HG03460 (cell line): Measurements from ENCODE around the gene KLK11.

Source experiments
- ATAC-seq: cut with Tn5 transposase; IDR thresholded peaks from one replicate; pipeline ENCODE4 v1.9.1; 2021; ENCODE audit not compliant: unreplicated experiment

The KLK11 gene

DNA sequence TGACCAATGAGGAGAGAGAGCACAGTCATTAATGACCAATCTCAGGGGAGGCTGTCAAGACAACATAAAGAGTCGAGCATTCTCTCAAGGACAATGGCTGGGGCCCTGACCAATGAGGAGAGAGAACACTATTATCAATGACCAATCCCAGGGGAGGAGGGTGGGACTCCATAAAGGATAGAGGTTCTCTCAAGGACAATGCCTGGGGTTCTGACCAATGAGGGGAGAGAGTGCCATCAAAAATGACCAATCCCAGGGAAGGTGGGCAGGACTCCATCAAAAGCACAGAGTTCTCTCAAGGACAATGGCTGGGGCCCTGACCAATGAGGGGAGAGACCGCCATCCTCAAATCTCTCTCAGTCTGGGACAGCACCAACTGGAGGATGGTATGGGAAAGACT, 3.3 kb upstream of the KLK11 start:
- ATAC-seq = no peak

DNA sequence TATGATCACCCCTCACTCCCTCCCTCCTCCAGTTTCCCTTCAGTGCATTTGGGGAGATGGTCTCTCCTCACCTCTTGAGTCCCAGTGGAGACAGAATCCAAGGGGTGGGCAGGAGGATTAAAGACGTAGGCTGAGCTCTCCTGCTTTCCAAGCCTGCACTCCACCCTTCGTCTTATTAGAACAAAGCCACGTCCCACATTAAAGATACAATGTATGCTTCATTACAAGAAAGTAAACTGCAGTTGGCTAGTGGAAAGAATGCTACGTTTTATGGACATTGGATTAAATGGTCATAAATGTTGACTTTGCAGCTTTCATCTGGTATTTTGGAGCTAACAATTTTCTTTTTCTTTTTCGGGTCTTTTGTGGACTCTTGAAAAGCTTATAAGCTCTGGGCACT, 1.5 kb upstream of the KLK11 start:
- ATAC-seq = no peak

DNA sequence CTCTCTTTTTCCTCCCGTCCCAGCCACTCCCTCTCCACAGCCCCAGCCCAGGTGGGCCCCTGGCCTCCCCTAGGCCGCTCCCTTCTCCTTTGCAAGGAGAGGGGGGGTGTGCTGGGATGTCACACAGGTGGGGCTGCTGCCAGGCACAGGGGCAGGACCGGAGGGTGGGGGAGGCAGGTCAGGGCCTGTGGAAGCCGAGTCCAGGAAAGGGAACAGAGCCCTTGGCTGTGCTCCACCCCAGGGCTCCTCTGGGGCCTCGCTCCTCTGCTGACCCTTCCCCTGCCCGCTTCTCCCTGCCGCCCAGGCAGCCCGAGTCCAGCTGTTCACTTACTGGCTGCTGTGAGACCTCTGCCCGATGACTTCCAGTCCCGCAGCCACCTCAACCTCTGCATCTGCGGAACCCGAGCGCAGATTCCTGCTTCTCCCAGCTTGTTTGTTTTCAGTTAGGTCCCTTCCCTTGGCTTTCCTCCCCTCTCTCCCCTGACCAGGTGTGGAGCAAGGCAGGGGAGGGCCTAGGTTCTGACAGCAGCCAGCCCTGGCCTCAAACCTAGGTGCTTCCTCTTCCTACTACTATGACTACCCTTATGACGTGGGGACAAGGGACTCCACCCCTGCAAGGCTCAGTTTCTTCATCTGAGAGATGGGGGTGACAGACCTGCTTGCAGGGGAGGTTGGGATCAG, 850 bp upstream of the KLK11 start:
- ATAC-seq = no peak

DNA sequence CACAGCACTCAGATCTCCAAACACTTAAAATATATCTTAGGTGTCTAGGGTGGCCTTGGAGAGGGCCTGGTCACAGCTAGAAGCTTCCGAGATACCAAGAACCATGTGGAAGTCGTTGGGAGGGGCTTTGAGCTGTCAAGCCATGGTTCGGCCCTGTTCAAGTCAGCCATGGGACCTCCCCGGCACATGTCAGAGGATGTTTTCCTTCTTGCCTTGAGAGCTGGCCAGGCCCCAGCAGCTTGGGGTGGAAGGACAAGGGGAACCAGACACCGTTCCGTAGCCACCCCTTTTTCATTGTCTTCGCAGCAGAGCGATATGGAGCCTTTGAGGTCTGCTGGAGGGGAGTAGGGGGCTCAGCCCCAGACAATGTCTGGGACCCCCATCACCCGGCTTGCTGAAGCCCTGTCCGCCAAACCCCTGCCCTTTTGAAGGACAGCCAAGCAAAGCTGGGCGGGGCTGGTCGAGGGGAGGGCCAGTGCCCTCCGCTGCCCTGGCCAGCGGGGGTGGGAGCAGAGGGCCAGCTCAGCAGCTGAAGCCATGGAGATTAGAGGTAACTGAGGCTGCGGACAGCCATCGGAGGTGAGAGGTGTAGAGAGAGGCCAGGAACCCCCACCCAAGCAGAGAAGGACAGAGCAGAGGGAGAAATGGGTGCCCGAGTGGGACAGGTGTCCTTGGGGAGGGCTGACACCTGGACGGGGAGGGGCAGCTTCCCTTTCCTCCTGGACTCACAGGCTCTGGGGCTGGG, 435 bp downstream of the KLK11 start:
- ATAC-seq = no peak

DNA sequence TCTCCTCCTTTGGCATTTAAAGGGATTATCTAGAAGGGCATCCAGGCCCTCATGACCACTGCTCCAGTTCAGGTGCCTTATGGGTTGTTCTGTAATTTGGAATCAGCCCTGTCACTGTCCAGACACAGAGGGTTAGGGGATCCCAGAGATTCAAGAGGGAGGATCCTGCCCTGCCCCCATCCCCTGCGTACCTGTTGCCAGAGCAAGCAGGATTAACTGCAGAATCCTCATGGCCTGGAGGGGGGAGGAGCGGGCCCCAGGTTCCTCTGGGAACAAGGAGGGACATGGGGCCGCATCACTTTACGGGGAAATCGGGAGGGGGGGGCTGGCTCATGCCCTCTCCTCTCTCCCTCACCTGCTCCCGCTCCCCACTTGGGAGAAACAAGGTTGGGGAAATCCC, 1.0 kb downstream of the KLK11 start:
- ATAC-seq = no peak

DNA sequence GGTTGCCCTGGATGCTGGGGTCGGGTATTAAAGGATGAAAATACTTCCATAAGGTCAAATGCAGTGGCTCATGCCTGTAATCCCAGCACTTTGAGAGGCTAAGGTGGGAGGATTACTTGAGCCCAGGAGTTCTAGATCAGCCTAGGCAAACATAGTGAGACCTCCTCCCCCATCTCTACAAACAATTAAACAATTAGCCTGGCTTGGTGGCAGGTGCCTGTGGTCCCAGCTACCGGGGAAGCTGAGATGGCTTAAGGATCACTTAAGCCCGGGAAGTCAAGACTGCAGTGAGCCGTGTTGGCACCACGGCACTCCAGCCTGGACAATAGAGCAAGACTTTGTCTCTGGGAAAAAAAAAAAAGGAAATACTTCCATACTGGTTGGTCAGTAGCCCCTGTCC, 1.5 kb downstream of the KLK11 start:
- ATAC-seq = no peak

DNA sequence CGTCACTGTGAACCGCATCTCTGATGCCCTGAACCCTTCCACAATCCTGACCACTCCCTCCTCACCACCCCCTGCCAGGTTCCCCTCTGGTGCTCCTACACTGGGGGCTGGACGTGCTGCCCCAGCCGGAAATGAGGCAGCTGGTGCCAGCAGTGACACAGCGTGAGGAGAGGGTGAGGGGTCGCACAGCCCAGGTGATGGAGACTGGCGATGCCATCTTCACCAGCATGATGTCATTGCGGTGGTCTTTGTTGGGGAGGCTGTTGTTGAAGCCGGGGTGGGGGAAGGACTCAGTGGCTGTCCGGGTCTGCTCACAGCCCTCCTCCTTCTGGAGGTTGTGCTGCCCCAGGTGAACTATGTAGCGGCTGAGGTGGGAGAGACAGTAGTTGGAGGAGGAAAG, 2.5 kb downstream of the KLK11 start:
- no peak for ATAC-seq

DNA sequence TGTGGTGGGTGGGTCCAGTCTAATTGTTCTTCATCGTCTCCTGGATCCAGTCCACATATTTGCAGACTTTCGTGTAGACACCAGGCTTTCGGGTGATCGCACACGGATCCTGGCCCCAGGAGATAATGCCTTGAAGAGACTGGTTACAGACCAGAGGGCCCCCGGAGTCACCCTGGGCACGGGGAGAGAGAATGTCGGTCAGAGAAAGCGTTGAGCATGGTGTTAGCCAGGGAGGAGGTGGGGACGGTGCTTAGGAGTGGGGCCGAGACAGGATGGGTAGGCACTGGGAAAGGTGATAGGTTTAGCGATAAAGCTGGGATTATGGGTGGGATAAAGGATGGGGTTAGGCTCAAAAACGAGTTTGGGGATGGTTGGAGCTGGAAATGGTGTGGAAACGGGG, 3.9 kb downstream of the KLK11 start:
- no peak for ATAC-seq

DNA sequence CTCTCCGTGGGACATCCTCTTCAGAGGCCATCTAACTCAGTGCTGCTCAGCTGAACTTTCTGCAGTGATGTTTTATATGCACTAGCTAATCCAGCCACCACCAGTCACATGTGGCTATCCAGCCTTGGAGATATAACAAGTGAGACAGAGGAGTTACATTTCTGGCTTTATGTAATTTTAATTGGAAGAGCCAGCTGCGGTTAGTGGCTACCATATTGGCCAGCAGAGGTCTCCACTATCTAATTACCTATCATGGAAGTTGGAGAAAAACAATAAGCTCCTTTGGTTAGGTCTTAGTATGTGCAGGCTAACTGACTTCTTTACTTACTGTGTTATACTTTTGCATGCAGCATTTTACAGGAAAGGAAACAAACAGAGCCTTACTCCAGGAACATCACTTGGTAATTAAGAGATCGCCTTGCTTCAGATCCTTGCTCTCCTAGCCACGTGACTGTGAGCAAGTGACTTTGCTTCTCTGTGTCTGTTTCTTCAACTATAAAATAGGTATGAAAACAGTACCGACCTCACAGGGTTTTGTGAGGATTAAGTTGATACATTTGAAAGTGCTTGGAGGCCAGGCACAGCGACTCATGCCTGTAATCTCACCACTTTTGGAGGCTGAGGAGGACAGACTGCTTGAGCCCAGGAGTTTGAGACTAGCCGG, 5.3 kb downstream of the KLK11 start:
- ATAC-seq = no peak

DNA sequence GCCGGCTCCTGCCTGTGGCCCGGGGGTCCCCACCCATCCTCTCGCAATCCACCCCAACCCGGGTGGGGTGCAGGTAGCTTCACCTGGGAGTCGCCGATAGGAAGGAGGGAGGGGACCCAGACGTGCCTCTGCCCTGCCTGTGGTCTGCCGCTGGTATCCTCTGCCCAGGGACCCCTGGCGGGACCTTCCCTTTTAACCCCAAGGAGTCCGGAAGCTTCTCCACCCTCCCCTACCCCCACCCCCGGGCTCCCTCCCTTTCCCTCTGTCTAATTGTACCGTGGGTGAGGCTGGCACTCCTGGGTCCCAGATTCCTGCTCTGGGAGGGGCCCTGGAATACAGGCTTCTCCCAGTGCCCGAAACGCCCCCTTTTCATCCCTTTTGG, 6.9 kb downstream of the KLK11 start, which contains the start of gene KLK10:
TSS of gene KLK10 (minus strand) at position 166 of the 382 bp plus-strand sequence. CDS start 579 bp downstream, outside the sequence.
- no peak for ATAC-seq

DNA sequence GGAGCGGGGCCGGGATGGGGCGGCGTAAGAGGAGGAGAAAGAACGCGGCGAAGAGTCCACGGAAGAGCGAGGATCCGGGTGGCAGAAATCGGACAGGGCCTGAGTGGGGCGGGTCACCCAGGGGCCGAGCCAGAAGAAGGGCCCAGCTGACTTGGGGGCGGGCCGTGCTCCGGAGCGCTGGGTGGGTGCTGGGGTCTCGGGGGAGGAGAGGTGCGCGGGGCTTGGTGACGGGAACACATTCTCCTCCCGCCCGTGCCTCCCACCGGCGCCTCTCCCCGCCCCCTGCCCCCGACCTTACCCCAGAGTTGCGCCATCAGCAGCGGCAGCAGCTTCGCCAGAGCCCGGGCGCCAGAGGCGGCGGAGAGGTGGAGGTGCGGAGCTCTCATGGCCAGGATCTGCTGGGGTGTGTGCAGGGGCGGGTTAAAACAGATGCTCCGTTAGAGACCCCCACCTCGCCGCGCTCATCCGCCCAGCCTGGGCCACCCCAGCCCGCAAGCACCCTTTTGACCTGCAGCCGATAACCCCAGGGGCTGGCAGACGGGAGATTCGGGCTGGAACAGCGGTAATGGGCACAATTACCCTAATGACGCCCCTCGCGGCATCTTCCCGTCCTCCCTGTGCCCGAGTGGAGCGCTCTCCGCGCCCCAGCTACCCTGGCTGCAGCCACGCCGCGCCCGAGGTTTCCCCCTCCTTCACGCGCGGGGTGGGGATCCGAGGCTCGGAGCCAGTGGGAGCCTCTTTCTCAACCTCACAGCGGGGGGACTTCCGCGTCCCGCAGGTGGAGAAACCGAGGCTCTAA, 7.5 kb downstream of the KLK11 start:
- no peak for ATAC-seq

DNA sequence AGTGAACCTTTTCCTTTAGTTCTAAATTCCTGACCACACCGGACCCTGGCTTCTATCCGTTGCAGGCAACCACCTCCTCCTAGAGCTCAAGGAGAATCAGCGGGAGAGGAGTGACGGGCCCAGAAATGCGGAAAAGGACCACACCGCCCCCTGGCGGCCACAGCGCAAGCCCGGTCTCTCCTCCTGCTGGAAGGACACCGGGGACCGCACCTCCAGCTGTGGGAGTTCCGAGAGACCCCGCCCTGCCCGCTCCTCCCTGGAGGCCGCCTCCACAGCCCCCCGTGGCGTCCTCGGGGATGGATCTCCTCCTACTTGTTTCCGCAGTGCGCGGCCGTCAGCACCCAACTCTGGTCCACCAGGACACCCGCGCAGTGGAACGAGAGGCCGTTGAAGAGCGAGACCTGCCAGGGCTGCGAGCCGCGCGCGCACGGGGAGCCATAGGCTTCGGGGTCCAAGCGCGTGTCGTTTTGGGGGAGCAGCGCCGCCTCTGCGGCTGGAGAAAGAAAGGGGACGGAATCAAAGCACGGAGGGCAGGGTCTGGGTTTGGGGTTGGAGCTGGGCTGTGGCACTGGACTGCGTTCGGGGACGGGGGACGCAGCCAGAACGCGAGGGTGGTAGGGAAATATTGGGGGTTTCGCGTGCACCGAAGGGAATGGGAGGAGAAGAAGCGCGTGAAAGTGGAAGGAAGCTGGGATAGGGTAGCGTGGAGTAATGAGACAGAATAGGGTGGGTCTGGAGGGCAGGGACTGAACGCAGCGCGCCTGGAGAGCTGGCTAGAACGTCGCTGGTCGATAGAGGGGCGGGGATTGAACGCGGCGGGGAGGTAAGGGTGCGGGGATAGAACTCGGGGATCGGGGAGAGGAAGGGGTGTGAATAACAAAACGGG, 9.4 kb downstream of the KLK11 start:
- no peak for ATAC-seq

DNA sequence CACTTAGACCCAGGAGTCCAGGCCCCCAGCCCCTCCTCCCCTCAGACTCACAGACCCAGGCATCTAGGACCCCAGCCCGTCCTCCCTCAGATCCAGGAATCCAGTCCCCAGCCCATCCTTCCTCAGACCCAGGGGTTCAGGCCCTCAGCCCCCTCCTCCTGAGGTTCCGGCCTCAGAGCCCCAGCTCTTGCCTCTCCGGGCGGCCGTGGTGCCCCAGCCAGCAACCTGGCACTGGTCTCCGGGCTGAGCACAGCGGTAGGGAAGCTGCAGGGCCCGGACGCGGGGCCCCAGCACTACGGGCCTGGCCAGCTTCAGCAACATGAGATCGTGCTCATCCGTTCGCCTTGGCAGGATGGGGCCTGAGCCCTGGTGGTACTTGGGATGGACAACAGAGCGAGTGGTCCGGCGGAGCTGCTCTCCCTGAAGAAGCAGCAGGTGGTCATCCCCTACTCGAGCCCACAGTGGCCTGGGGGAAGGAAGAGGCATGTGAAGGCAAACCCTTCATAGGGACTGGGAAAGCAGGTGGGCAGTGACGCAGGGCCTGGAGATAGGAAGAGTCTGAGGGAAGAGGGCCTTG, 10.6 kb downstream of the KLK11 start:
- no peak for ATAC-seq

DNA sequence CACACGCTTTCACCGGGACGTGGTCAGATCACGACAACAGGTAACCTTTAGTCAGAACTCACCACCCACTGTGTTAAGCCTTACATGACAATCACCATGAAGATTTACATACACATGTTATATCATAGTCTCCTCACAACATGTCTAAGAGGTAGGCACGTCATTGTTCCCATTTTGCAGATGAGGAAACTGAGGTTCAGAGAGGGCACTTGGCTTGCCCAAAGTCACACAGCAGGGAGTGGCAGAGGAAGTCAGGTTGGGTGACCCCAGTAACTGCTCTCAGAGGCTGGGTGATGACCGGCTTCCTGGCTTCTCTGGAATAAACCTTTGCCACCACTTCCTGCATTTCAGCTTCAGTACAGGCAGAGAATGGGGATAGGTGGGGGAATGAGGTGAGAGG, 12.2 kb downstream of the KLK11 start:
- no peak for ATAC-seq

DNA sequence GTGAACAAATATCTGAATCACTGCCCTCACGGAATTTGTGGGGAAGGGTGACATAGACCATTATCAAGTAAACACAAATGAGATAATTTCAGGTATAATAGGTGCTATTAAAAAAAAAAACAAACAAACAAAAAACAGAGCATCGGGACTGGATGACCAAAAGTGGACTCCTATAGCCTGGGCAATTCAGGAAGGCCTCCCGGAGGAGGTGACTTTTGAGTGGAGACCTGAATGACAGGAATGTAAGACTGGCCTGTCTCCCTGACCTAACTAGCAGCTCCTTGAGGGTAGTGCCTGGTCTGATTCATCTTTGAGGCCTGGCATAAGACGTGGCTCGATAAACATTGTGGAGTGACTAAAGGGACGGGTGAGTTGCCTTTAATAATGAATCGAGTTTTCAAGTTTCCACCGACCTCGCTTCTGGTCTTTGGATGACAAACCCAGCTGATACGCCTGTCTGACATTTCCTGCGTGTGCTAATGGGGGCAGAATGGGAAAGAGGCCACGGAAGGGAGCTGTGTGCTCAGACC, 13.7 kb downstream of the KLK11 start:
- ATAC-seq = no peak

DNA sequence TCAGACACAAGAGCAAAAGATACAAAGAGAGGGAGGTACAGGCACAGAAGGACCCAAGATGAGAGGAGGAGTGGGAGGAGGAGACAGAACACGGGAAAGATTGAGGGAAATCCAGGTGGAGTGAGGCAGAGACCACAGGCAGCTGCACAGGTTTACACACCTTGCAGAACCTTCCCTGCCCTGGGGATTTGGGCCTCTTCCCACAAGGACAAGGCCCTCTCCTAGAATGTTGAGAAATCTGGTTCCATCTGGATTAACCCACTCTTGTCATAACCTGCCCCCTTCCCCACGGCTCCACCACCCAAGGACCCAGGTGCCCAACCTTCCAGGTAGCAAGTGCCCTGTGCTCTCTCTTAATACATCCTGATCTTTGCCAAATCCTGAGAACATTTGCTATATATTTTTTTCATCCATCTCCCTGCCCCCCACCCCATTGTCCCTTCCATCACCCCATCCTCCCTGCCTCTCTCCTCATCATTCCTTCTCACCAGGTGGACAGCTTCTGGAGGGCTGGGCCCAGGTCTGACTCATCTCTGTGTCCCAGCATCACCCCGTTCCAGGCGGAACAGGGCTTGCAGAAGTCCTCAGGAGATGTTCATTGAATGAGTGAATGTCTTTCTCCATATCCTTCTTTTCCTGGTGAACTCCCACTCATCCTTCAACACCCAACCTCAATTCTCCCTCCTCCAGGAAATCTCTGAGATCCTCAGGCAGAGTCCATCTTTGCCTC, 16.2 kb downstream of the KLK11 start:
- ATAC-seq = no peak

DNA sequence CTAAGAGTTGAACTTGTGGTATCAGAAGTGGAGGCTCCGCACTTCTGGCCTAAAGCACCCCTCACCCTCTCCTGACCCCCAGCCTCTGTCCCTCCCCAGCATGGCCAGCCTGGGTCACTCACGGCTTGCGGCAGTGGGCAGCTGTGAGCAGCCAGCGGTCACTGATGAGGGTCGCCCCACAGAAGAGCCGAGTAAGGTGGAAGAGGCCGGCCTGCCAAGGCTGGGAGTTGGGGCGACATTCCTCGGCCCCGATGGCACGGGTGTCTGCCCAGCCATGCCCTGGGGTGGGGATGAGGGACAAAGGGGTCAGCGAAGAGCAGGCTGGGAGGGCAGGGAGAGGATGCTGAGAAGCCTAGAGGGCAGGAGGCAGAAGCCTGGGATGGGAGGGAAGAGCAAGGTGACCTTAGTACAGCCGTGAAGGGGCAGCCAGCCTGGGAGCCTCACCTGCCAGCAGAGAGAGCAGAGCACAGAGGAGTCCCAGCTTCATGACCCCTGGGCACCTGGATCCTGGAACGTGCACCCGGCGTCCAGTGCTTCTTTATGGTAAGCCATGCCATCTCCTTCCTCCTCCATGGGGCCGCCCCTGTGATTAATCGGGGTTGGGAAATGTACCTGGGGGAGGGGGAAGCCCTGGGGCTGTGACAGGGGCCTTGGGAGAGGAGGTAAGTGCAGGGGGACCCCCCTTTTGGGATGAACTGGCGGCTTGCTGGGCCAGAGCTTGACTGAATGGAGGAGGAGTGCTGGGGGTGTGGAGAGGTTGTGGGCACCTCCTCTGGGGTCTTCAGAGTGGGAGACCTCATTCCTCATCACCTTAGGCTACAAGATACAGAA, 17.1 kb downstream of the KLK11 start:
- no peak for ATAC-seq

DNA sequence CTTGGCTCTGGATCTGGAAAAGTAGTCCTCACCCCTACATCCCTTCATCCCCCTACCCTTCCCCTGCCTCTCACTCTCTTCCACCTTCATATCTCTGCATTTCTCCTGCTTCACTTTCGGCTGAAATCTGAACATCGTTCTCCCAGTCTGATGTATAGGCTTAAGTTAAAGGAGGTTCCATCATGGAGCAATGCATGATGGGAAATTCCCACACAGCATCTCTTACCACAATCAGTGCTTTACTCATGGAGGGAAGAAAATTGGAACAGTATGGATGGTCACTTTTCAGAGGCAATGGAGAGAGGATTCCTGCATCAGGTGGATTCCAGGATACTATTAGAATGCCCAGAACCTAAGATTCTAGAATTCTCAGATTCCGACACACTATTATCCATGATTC, 18.9 kb downstream of the KLK11 start:
- ATAC-seq = no peak
